ENCODE results near the gene ZNF787. TPM values are rescaled to one million over a fixed set of nuclear protein-coding genes. Genes with fewer than 3 reads are reported as not detected.

ZNF787 gene
- polyA plus RNA-seq, 1 of the 3 experiments (the other 2 are of a cell fraction) = 16.0 TPM

- no peak overlapping the region for H3K4me3 ChIP-seq (ENCODE audit: low read depth in 2 of 2, low read length in 1 of 2)
- POLR2A ChIA-PET = no interaction called here
- no peaks in the 10 kb centered on the region for H3K9me2 ChIP-seq
- no peaks in the 10 kb centered on the region for H3K9me3 ChIP-seq
- 73% methylated on average over 7 of the region's 7 CpGs for WGBS (ENCODE audit: low lambda C conversion rate)
- DNase-seq = no peak
- H2AFZ ChIP-seq (ENCODE audit: low read depth) = no peak overlapping the region
- H3K4me2 ChIP-seq = no peak overlapping the region
- H4K20me1 ChIP-seq (ENCODE audit: insufficient read depth) = no peaks in the 10 kb centered on the region
- CTCF ChIA-PET = no interaction called here
- TF ChIP-seq FOXM1 (IDR thresholded peaks at IDR 0.05; ENCODE audit: low read depth) (no peak), USF2 (IDR thresholded peaks at IDR 0.05; ENCODE audit: borderline replicate concordance, low read depth, low read length) (no peak), EZH2phosphoT487 (IDR thresholded peaks at IDR 0.05; ENCODE audit: borderline replicate concordance, low read depth) (no peak), RAD21 (IDR thresholded peaks at IDR 0.05; ENCODE audit: low read length) (no peak), REST (IDR thresholded peaks at IDR 0.05; ENCODE audit: low read depth, low read length) (no peak), ZBTB33 (IDR thresholded peaks at IDR 0.05; ENCODE audit: borderline replicate concordance, low read depth) (no peak), YY1 (IDR thresholded peaks at IDR 0.05; ENCODE audit: low read depth) (no peak)
- H3F3A ChIP-seq (replicated peaks; ENCODE audit: insufficient read depth) = no peaks in the 10 kb centered on the region
- H3K27ac ChIP-seq (ENCODE audit: low read depth in 2 of 2, low read length in 1 of 2) = no peak overlapping the region
- H3K27me3 ChIP-seq (ENCODE audit: insufficient read depth) = no peaks in the 10 kb centered on the region
- no peaks in the 10 kb centered on the region for H3K79me2 ChIP-seq (ENCODE audit: insufficient read depth)
- H3K36me3 ChIP-seq (replicated peaks in 1 of 2; ENCODE audit: control insufficient read depth in 1 of 2, insufficient read depth in 2 of 2, low read length in 1 of 2) = no peaks in the 10 kb centered on the region
- peaks cover 0 to 9% of the 10 kb centered on the region in 2 experiments; a peak in 2 of 4 replicates for H3K4me1 ChIP-seq (ENCODE audit: control insufficient read depth in 1 of 2, insufficient read depth in 2 of 2, low read depth in 1 of 2, low read length in 1 of 2)
- H3K9ac ChIP-seq = no peak overlapping the region
Measured at GRCh38 chr19:56130006-56130405, 8.9 kb upstream of the ZNF787 start.

- ChIA-PET POLR2A (no interaction called here), CTCF (no interaction called here)
- Histone ChIP-seq H3K27me3 (ENCODE audit: insufficient read depth) (no peaks in the 10 kb centered on the region), H3K9ac (no peak overlapping the region), H4K20me1 (ENCODE audit: insufficient read depth) (no peaks in the 10 kb centered on the region), H3K36me3 (replicated peaks in 1 of 2; ENCODE audit: control insufficient read depth in 1 of 2, insufficient read depth in 2 of 2, low read length in 1 of 2) (no peaks in the 10 kb centered on the region), H3F3A (replicated peaks; ENCODE audit: insufficient read depth) (peaks cover 1% of the 10 kb centered on the region), H3K4me3 (ENCODE audit: low read depth in 2 of 2, low read length in 1 of 2) (no peak overlapping the region), H3K9me2 (no peaks in the 10 kb centered on the region), H3K4me1 (ENCODE audit: control insufficient read depth in 1 of 2, insufficient read depth in 2 of 2, low read depth in 1 of 2, low read length in 1 of 2) (no peaks in the 10 kb centered on the region), H3K79me2 (ENCODE audit: insufficient read depth) (no peaks in the 10 kb centered on the region), H3K4me2 (no peak overlapping the region), H2AFZ (ENCODE audit: low read depth) (no peak overlapping the region), H3K9me3 (no peaks in the 10 kb centered on the region), H3K27ac (ENCODE audit: low read depth in 2 of 2, low read length in 1 of 2) (no peak overlapping the region)
- 88% methylated on average over 17 of the region's 19 CpGs for WGBS (ENCODE audit: low lambda C conversion rate)
- no peak for DNase-seq
- TF ChIP-seq REST (IDR thresholded peaks at IDR 0.05; ENCODE audit: low read depth, low read length) (no peak), EZH2phosphoT487 (IDR thresholded peaks at IDR 0.05; ENCODE audit: borderline replicate concordance, low read depth) (no peak), ZBTB33 (IDR thresholded peaks at IDR 0.05; ENCODE audit: borderline replicate concordance, low read depth) (no peak), USF1 (IDR thresholded peaks at IDR 0.05; ENCODE audit: borderline replicate concordance, low read depth) (no peak; the same call in 1 of the 2 replicates), RCOR1 (IDR thresholded peaks at IDR 0.05; ENCODE audit: low read length) (no peak), CHD2 (IDR thresholded peaks at IDR 0.05; ENCODE audit: low read length, partially characterized antibody) (no peak)
Measured at GRCh38 chr19:56126983-56127780, 6.1 kb upstream of the ZNF787 start.

All from SK-N-SH (cell line).